ENCODE measurements around the gene NUB1. TPM values are rescaled to one million over a fixed set of nuclear protein-coding genes. Genes with fewer than 3 reads are reported as not detected.

NUB1 gene
- polyA plus RNA-seq, 1 donor (not counting 4 experiments of a cell fraction or from before 2014, with no cell fraction given), result 34.6 TPM

DNA sequence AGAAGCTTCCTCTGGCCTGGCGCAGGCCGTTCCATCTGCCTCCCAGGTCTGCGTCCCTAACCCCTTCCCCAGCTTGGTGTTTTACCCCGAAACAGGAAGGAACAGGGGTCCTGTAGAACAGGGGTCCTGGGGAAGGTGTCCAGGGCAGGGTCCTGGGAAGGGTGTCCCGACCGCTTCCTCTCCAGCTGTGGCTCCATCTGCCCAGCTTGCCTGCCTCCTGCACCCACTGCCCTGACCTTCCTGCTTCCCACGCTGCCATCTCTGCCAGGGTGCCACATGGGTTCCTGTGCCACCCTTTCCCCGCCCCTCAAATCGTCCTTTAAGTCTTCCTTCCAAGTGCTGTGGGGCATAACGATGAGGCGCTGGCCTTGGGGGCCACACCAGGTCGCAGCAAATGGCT lies 35.8 kb downstream of the NUB1 start:
- TF ChIP-seq, protein P1, sequence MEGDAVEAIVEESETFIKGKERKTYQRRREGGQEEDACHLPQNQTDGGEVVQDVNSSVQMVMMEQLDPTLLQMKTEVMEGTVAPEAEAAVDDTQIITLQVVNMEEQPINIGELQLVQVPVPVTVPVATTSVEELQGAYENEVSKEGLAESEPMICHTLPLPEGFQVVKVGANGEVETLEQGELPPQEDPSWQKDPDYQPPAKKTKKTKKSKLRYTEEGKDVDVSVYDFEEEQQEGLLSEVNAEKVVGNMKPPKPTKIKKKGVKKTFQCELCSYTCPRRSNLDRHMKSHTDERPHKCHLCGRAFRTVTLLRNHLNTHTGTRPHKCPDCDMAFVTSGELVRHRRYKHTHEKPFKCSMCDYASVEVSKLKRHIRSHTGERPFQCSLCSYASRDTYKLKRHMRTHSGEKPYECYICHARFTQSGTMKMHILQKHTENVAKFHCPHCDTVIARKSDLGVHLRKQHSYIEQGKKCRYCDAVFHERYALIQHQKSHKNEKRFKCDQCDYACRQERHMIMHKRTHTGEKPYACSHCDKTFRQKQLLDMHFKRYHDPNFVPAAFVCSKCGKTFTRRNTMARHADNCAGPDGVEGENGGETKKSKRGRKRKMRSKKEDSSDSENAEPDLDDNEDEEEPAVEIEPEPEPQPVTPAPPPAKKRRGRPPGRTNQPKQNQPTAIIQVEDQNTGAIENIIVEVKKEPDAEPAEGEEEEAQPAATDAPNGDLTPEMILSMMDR (optimal IDR thresholded peaks at IDR 0.05 in 1 of 3, IDR thresholded peaks at IDR 0.05 in 1 of 3, conservative IDR thresholded peaks at IDR 0.05 in 1 of 3; ENCODE audit: extremely low read depth in 1 of 3, insufficient read depth in 2 of 3, low read length in 3 of 3), result no peak
- TF ChIP-seq EZH2 (IDR thresholded peaks at IDR 0.05; ENCODE audit: low read length), result no peak
- no peak for FAIRE-seq
- Histone ChIP-seq H3K36me3 (ENCODE audit: control insufficient read depth in 2 of 2, extremely low read depth in 1 of 2, insufficient read depth in 2 of 2, low read length in 2 of 2) (peaks cover 3 to 22% of the 10 kb centered on the region in 2 experiments), H4K20me1 (ENCODE audit: control insufficient read depth, extremely low read depth, insufficient read depth, low read length) (no peaks in the 10 kb centered on the region), H2AFZ (ENCODE audit: control insufficient read depth, low read length) (no peak overlapping the region), H3K79me2 (ENCODE audit: control insufficient read depth, insufficient read depth, low read length) (no peaks in the 10 kb centered on the region), H3K4me2 (ENCODE audit: control insufficient read depth, extremely low read depth, insufficient read depth, low read depth, low read length) (no peak overlapping the region), H3K9me3 (ENCODE audit: control insufficient read depth, low read depth, low read length) (no peaks in the 10 kb centered on the region), H3K4me1 (ENCODE audit: control insufficient read depth, extremely low read depth, insufficient read depth, low read length) (peaks cover 2% of the 10 kb centered on the region), H3K27ac (ENCODE audit: control insufficient read depth, insufficient read depth, low read length) (no peak overlapping the region), H3K9me1 (ENCODE audit: control insufficient read depth, extremely low read depth, insufficient read depth, low read length) (no peaks in the 10 kb centered on the region), H3K27me3 (ENCODE audit: control insufficient read depth, extremely low read depth, insufficient read depth, low read length) (peaks cover 19% of the 10 kb centered on the region), H3K9ac (ENCODE audit: control insufficient read depth, extremely low read depth, insufficient read depth, low read length) (no peak overlapping the region), H3K4me3 (ENCODE audit: control insufficient read depth in 2 of 3, extremely low read depth in 1 of 3, insufficient read depth in 2 of 3, low read depth in 1 of 3, low read length in 3 of 3) (no peak overlapping the region)
- no peak for DNase-seq (ENCODE audit: low read depth, low spot score)
- dilution Hi-C loops (cut with MboI; ENCODE audit: extremely low pct_ligation_motif_present, low sequenced_read_pairs), result no loop called here

DNA sequence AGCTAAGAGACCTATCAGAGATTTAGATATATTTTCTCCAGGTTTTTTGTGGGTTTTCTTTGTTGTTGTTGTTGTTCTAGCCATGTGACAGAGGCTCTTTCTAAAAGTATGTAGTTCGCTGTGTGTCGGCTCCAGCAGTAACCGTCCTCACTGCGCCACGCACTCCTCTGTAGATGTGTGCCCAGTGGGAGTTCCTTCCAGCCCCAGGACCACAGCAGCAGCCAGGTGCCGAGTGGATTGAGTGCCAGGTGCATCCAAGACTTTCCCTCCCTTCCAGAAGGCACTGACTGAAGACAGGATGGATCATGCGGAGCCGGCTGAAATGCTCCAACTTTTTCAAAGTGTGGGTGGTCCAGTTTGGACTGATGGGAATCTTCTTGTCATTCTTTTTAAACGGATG lies 36.4 kb downstream of the NUB1 start:
- Histone ChIP-seq H3K27ac (ENCODE audit: control insufficient read depth, insufficient read depth, low read length) (no peak overlapping the region), H2AFZ (ENCODE audit: control insufficient read depth, low read length) (no peak overlapping the region), H3K79me2 (ENCODE audit: control insufficient read depth, insufficient read depth, low read length) (no peaks in the 10 kb centered on the region), H3K9me3 (ENCODE audit: control insufficient read depth, low read depth, low read length) (no peaks in the 10 kb centered on the region), H3K4me1 (ENCODE audit: control insufficient read depth, extremely low read depth, insufficient read depth, low read length) (peaks cover 2% of the 10 kb centered on the region), H4K20me1 (ENCODE audit: control insufficient read depth, extremely low read depth, insufficient read depth, low read length) (no peaks in the 10 kb centered on the region), H3K4me3 (ENCODE audit: control insufficient read depth in 2 of 3, extremely low read depth in 1 of 3, insufficient read depth in 2 of 3, low read depth in 1 of 3, low read length in 3 of 3) (no peak overlapping the region), H3K36me3 (ENCODE audit: control insufficient read depth in 2 of 2, extremely low read depth in 1 of 2, insufficient read depth in 2 of 2, low read length in 2 of 2) (peaks cover 3 to 17% of the 10 kb centered on the region in 2 experiments), H3K9me1 (ENCODE audit: control insufficient read depth, extremely low read depth, insufficient read depth, low read length) (no peaks in the 10 kb centered on the region), H3K9ac (ENCODE audit: control insufficient read depth, extremely low read depth, insufficient read depth, low read length) (no peak overlapping the region), H3K27me3 (ENCODE audit: control insufficient read depth, extremely low read depth, insufficient read depth, low read length) (peaks cover 25% of the 10 kb centered on the region), H3K4me2 (ENCODE audit: control insufficient read depth, extremely low read depth, insufficient read depth, low read depth, low read length) (no peak overlapping the region)
- no peak for FAIRE-seq
- DNase-seq (ENCODE audit: low read depth, low spot score), result no peak
- no peak for TF ChIP-seq EZH2 (IDR thresholded peaks at IDR 0.05; ENCODE audit: low read length)
- TF ChIP-seq, protein P1 (optimal IDR thresholded peaks at IDR 0.05 in 1 of 3, IDR thresholded peaks at IDR 0.05 in 1 of 3, conservative IDR thresholded peaks at IDR 0.05 in 1 of 3; ENCODE audit: extremely low read depth in 1 of 3, insufficient read depth in 2 of 3, low read length in 3 of 3), result no peak
- dilution Hi-C loops (cut with MboI; ENCODE audit: extremely low pct_ligation_motif_present, low sequenced_read_pairs), result no loop called here
